ENCODE results near the gene IBA57. TPM values are rescaled to one million over a fixed set of nuclear protein-coding genes. Genes with fewer than 3 reads are reported as not detected.
A peak's percentile ranks its signal among the peaks of the same experiment; 100 is the strongest.

IBA57 gene
- total and polyA plus RNA-seq, 7 donors, result 2.9 to 14.0 (median 4.8) TPM

- WGBS, 2 donors, result 90% methylated on average over 12 of the region's 12 CpGs
- Histone ChIP-seq H3K27me3 (peaks cover 0 to 4% (median 0%) of the 10 kb centered on the region in 3 donors), H3K27ac (no peak overlapping the region), H3K4me3 (no peak overlapping the region), H3K36me3 (no peaks in the 10 kb centered on the region), H3K4me1 (peaks cover 0 to 10% (median 4%) of the 10 kb centered on the region in 4 donors), H3K9me3 (no peaks in the 10 kb centered on the region)
- no peak for DNase-seq
- intact Hi-C loops (cut with DNase I), result loop anchor here (5.0 to 10.0 kb wide), 5 partner anchors 33 to 350 kb away; partner anchors contain the start of genes IBA57 and RNF187
- TF ChIP-seq POLR2AphosphoS5 (IDR thresholded peaks at IDR 0.05) (no peak), EP300 (IDR thresholded peaks at IDR 0.05) (no peak), POLR2A (IDR thresholded peaks at IDR 0.05) (no peak)
- TF ChIP-seq, protein P1, sequence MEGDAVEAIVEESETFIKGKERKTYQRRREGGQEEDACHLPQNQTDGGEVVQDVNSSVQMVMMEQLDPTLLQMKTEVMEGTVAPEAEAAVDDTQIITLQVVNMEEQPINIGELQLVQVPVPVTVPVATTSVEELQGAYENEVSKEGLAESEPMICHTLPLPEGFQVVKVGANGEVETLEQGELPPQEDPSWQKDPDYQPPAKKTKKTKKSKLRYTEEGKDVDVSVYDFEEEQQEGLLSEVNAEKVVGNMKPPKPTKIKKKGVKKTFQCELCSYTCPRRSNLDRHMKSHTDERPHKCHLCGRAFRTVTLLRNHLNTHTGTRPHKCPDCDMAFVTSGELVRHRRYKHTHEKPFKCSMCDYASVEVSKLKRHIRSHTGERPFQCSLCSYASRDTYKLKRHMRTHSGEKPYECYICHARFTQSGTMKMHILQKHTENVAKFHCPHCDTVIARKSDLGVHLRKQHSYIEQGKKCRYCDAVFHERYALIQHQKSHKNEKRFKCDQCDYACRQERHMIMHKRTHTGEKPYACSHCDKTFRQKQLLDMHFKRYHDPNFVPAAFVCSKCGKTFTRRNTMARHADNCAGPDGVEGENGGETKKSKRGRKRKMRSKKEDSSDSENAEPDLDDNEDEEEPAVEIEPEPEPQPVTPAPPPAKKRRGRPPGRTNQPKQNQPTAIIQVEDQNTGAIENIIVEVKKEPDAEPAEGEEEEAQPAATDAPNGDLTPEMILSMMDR (IDR thresholded peaks at IDR 0.05), result no peak
These were observed 31.0 kb upstream of the IBA57 start for GRCh38 chr1:228134591-228134990.

GRCh38 chr1:228136901-228137300 lies 28.7 kb upstream of the IBA57 start:
- no peaks in the 10 kb centered on the region for H3K27me3 ChIP-seq
- peaks cover 0 to 16% (median 12%) of the 10 kb centered on the region in 4 donors for H3K4me1 ChIP-seq
- WGBS, 2 donors, result 11 to 40% methylated on average over 1 of the region's 1 CpG
- H3K36me3 ChIP-seq, result no peaks in the 10 kb centered on the region
- H3K9me3 ChIP-seq, result no peaks in the 10 kb centered on the region
- no peak for DNase-seq
- no peak overlapping the region for H3K27ac ChIP-seq
- H3K4me3 ChIP-seq, result no peak overlapping the region
- intact Hi-C loops (cut with DNase I), result loop anchor here (5.0 to 10.0 kb wide), 5 partner anchors 40 to 348 kb away; partner anchors contain the start of genes RNF187 and TRIM11
- TF ChIP-seq POLR2A (IDR thresholded peaks at IDR 0.05) (no peak), POLR2AphosphoS5 (IDR thresholded peaks at IDR 0.05) (no peak), EP300 (IDR thresholded peaks at IDR 0.05) (no peak)
- TF ChIP-seq, protein P1 (IDR thresholded peaks at IDR 0.05), result no peak

DNA sequence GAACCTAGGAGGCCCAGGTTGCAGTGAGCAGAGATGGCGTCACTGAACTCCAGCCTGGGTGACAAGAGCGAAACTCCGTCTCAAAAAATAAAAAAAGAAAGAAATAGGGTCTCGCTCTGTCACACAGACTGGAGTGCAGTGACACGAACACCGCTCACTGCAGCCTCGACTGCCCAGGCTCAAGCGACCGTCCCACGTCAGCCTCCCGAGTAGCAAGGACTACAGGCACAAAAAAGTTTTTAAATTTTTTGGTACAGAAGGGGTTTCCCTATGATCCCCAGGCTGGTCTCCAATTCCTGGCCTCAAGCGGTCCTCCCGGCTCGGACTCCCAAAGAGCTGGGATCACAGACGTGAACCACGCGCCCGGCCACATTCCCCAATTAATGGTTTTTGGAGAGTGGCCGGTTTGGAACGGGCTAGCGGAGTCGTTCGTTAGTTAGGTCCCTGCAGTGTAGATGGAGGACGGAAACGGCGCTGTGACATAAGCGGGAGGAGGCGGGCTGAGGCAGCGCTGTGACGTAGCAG lies 26.1 kb upstream of the IBA57 start:
- H3K27ac ChIP-seq, result peak overlapping the region; percentile 93 to 99 (median 96)
- H3K27me3 ChIP-seq, result no peaks in the 10 kb centered on the region
- peaks cover 0 to 39% (median 36%) of the 10 kb centered on the region in 4 donors for H3K4me1 ChIP-seq
- peak overlapping the region; percentile 70 to 96 (median 88) for H3K4me3 ChIP-seq
- intact Hi-C loops (cut with DNase I), result loop anchor here (2.0 to 10.0 kb wide), 6 partner anchors 31 to 345 kb away; partner anchors contain the start of genes MRPL55, RNF187 and TRIM11
- DNase-seq, result no peak
- no peaks in the 10 kb centered on the region for H3K36me3 ChIP-seq
- TF ChIP-seq, protein P1 (IDR thresholded peaks at IDR 0.05), result no peak
- TF ChIP-seq POLR2A (IDR thresholded peaks at IDR 0.05) (peak in 1 of 2 donors; percentile 18), POLR2AphosphoS5 (IDR thresholded peaks at IDR 0.05) (peak in 1 of 4 donors; percentile 77)
- 20 to 25% methylated on average over 30 of the region's 30 CpGs for WGBS, 2 donors
- H3K9me3 ChIP-seq, result no peaks in the 10 kb centered on the region

- WGBS, 2 donors, result 0% methylated on average over 95 of the region's 95 CpGs
- TF ChIP-seq, protein P1 (IDR thresholded peaks at IDR 0.05), result peak in 1 of 4 experiments; percentile 15
- TF ChIP-seq POLR2A (IDR thresholded peaks at IDR 0.05), result peak; percentile 87 to 95
- TF ChIP-seq POLR2AphosphoS5 (IDR thresholded peaks at IDR 0.05), result peak; percentile 84 to 97 (median 95)
- TF ChIP-seq EP300 (IDR thresholded peaks at IDR 0.05), result peak in 2 of 4 donors; percentile 8 to 95
- intact Hi-C loops (cut with DNase I), result loop anchor here (2.0 to 10.0 kb wide), 6 partner anchors 31 to 345 kb away; partner anchors contain the start of genes MRPL55, RNF187 and TRIM11
- peaks cover 0 to under 1% (median 0%) of the 10 kb centered on the region in 4 donors for H3K36me3 ChIP-seq
- no peaks in the 10 kb centered on the region for H3K27me3 ChIP-seq
- peak within 1 kb of the TSS; percentile 70 to 96 (median 88) for H3K4me3 ChIP-seq
- peaks cover 0 to 39% (median 38%) of the 10 kb centered on the region in 4 donors for H3K4me1 ChIP-seq
- DNase-seq, result peak; percentile 100
- H3K27ac ChIP-seq, result peak within 1 kb of the TSS; percentile 93 to 99 (median 96)
- H3K9me3 ChIP-seq, result no peaks in the 10 kb centered on the region
These were observed 25.5 kb upstream of the IBA57 start, which contains the start of gene GUK1 for GRCh38 chr1:228139931-228140723. Gene GUK1 (plus strand): TSS chr1:228140279. CDS start chr1:228140303, 24 bp downstream.
